Neutrophil (primary cell): ENCODE measurements around the gene RIC8A.
A peak's percentile ranks its signal among the peaks of the same experiment; 100 is the strongest.

ENCODE experiments used
- H3K27ac ChIP-seq: fragments of 200-600 bp; sonication (generic); 2 replicates; pipeline ENCODE4 v1.5.1; 2016; ENCODE audit warnings: mild to moderate bottlenecking, moderate library complexity
- H3K27me3 ChIP-seq: fragments of 200-600 bp; sonication (generic); 2 replicates; pipeline ENCODE4 v1.6.0; 2016; ENCODE audit warnings: mild to moderate bottlenecking
- H3K36me3 ChIP-seq: fragments of 200-600 bp; sonication (generic); 2 replicates; pipeline ENCODE4 v1.5.1; 2017
- H3K4me1 ChIP-seq, 2 experiments: fragments of 200-600 bp in 1 of 2; sonication (generic) in 1 of 2; 1 replicate in 1 of 2; 2 replicates in 1 of 2; pipeline versions ENCODE4 v1.5.1 to v1.6.1; 2013 to 2016; ENCODE audit warnings: low read depth in 1 of 2, low read length in 1 of 2, mild to moderate bottlenecking in 1 of 2, moderate library complexity in 1 of 2; ENCODE audit not compliant: control insufficient read depth in 1 of 2, insufficient read depth in 1 of 2
- H3K4me3 ChIP-seq, 2 experiments: fragments of 200-600 bp in 1 of 2; sonication (generic) in 1 of 2; 1 replicate in 1 of 2; 2 replicates in 1 of 2; pipeline ENCODE4 v1.5.1; 2013 to 2016; ENCODE audit warnings: low read depth in 1 of 2, low read length in 1 of 2, mild to moderate bottlenecking in 1 of 2, moderate library complexity in 1 of 2
- H3K9me3 ChIP-seq: fragments of 200-600 bp; sonication (generic); 2 replicates; pipeline ENCODE4 v1.5.1; 2016
- TF ChIP-seq, protein P1 (sequence below): fragments of 200-600 bp; sonication (generic); IDR thresholded peaks from 2 replicates; pipeline ENCODE4 v1.5.1; 2016; ENCODE audit warnings: antibody characterized with exemption

Gene RIC8A

DNA sequence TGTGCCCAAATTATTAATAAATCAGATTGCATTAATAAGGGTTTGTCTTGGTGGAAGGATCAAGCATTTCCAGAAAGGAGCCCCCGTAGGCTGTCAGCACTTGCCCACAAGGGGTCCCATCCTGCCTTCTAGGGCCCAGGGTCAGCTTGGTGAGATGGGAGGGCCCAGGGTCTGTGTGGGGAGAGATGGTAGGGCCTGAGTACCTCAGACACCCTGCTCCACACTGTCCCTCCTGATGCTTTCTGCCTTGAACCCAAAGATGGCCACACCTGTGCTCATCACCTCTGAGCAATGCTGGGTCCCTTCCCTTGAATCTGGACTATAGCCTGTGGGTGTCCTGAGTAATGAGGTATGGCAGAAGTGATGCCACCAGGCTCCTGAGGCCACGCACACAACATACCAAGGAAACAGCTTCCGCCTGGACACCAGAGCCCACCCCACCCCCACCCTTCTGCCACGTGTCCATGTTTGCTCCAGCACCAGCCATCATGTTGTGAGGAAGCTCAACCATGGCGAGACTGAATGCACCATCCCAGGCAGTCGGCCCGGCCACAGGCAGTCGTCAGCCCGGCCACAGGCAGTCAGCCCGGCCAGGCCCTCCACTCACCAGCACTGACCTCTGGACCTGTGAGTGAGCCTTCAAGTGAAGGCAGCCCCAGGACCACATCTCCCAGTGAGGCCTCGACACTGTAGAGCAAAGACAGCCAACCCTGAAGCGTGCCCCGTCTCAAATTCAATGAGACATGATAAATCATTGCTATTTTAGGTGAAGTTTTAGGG is 7.1 kb upstream of the RIC8A start:
- peaks cover 20 to 21% of the 10 kb centered on the region in 2 experiments for H3K4me1 ChIP-seq
- no peak overlapping the region for H3K27ac ChIP-seq
- H3K36me3 ChIP-seq: peaks cover 38% of the 10 kb centered on the region
- H3K4me3 ChIP-seq: no peak overlapping the region
- TF ChIP-seq, protein P1, sequence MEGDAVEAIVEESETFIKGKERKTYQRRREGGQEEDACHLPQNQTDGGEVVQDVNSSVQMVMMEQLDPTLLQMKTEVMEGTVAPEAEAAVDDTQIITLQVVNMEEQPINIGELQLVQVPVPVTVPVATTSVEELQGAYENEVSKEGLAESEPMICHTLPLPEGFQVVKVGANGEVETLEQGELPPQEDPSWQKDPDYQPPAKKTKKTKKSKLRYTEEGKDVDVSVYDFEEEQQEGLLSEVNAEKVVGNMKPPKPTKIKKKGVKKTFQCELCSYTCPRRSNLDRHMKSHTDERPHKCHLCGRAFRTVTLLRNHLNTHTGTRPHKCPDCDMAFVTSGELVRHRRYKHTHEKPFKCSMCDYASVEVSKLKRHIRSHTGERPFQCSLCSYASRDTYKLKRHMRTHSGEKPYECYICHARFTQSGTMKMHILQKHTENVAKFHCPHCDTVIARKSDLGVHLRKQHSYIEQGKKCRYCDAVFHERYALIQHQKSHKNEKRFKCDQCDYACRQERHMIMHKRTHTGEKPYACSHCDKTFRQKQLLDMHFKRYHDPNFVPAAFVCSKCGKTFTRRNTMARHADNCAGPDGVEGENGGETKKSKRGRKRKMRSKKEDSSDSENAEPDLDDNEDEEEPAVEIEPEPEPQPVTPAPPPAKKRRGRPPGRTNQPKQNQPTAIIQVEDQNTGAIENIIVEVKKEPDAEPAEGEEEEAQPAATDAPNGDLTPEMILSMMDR: no peak
- H3K27me3 ChIP-seq: no peaks in the 10 kb centered on the region
- H3K9me3 ChIP-seq: no peaks in the 10 kb centered on the region

DNA sequence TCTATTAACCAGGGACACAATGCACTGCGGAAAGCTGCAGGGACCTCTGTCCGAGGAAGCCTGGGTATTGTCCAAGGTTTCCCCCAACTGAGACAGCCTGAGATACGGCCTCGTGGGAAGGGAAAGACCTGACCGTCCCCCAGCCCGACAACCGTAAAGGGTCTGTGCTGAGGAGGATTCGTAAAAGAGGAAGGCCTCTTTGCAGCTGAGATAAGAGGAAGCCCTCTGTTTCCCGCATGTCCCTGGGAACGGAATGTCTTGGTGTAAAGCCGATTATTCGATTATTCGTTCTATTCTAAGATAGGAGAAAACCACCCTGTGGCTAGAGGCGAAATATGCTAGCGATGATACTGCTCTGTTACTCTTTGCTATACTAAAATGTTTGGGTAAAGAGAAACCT is 5.5 kb upstream of the RIC8A start:
- H3K27me3 ChIP-seq: no peaks in the 10 kb centered on the region
- H3K9me3 ChIP-seq: no peaks in the 10 kb centered on the region
- peaks cover 35 to 36% of the 10 kb centered on the region in 2 experiments for H3K4me1 ChIP-seq
- peaks cover 40% of the 10 kb centered on the region for H3K36me3 ChIP-seq
- TF ChIP-seq, protein P1: no peak
- peak overlapping the region; percentile 66 for H3K27ac ChIP-seq
- H3K4me3 ChIP-seq: no peak overlapping the region

DNA sequence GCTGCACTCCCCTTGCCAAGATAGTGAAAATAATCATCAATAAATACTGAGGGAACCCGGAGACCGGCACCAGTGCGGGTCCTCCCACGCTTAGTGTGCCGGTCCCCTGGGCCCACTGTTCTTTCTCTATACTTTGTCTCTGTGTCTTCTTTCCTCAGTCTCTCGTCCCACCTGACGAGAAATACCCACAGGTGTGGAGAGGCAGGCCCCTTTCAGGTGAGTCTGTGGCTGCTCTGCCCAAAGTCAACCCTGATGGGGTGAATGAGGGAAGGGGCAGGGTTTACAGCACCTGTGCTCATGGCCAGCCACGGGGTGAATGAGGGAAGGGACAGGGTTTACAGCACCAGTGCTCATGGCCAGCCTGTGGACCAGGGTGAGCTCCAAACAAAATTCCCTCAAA is 5.0 kb upstream of the RIC8A start:
- Histone ChIP-seq H3K4me1 (peaks cover 35 to 36% of the 10 kb centered on the region in 2 experiments), H3K27ac (peak overlapping the region; percentile 66), H3K36me3 (peaks cover 40% of the 10 kb centered on the region), H3K27me3 (no peaks in the 10 kb centered on the region), H3K4me3 (no peak overlapping the region), H3K9me3 (no peaks in the 10 kb centered on the region)
- TF ChIP-seq, protein P1: no peak

DNA sequence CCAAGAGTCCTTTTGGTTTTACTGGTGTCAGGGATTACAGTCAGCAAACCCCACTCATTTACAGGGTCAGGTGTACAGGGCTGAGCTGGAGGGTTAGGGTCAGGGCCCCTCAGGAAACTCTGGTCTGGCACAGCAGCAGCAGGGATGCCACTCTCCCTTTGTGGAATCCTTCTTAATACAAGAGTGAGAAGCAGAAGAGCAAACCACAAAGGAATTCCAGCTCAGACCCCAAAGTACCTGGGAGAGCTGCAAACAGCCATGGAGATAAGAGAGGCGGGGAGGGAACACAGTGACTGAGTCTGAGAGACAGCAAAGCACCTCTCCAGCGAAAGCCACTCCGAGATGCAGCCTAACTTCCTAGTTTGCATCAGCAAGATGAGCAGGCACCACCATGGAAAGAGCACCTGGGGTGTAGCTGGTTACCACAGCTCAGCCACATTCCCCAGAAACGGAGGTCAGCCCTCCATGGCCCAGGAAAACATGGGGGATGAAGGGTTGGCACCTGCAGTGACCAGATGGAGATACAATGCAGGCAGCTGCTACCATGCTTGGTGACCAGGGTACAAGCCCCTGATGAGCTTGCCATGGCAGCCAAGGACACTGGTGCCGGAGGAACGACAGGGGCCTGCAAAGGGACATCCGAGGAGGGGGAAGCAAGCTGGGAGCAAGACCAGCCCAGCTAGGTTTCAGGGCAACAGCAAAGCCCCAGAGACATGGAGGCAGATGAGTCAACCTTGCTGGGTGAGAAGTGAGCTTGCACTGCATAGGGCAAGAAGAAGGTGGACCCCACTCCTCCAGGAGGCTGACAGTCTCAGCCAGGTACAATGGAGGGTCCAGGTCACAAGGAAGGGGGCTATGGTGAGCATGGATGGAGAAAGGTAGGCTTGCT is 4.2 kb upstream of the RIC8A start:
- Histone ChIP-seq H3K4me1 (peaks cover 36 to 44% of the 10 kb centered on the region in 2 experiments), H3K4me3 (no peak overlapping the region), H3K36me3 (peaks cover 40% of the 10 kb centered on the region), H3K27ac (no peak overlapping the region), H3K27me3 (no peaks in the 10 kb centered on the region), H3K9me3 (no peaks in the 10 kb centered on the region)
- TF ChIP-seq, protein P1: no peak

DNA sequence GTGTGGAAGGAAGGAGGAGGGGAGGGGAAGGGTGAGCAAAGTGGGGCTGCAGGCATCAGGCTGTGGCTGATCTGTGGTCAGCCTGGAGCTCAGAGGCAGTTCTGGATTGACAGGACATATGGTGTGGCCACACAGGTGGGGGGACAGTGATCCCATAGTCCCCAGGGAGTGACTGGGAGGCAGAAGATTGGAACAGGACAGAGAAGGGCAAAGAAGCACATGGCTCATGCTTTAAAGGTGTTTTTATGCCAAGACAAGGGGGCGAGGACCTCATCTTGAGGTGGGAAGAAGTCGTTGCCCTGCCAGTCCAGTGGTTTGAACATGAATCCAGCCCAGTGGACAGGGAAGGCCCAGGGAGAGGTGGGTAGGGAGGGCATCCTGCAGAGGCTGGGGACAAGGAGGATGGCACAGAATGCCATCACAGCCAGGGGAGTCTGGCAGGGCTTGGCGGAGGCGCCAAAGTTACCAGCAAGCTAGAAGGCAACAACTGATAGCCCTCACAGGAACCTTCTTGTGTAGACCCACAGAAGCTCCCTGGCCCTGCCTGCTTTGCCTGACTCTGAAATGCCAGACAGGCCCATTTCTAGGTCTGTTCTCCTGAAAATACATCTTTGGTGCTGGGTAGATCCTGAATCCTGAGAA is 3.4 kb upstream of the RIC8A start:
- TF ChIP-seq, protein P1: no peak
- H3K9me3 ChIP-seq: no peaks in the 10 kb centered on the region

More for the DNA sequence above, 3.4 kb upstream of the RIC8A start:
- H3K4me1 ChIP-seq: peaks cover 38 to 46% of the 10 kb centered on the region in 2 experiments
- no peak overlapping the region for H3K27ac ChIP-seq
- peaks cover 40% of the 10 kb centered on the region for H3K36me3 ChIP-seq
- H3K4me3 ChIP-seq: no peak overlapping the region
- no peaks in the 10 kb centered on the region for H3K27me3 ChIP-seq
